A673 (cell line): ENCODE results near the gene THAP4. TPM values are rescaled to one million over a fixed set of nuclear protein-coding genes. Genes with fewer than 3 reads are reported as not detected.

Experiments used
- BruUV-seq: library from RNA; stranded (reverse); fragments of 400-500 nt; replicated peaks from 2 replicates; lab custom pipeline; 2021; lab: Mats Ljungman, UMichigan
- CTCF ChIA-PET: fragments of 300-600 bp; sonication (Branson Sonifier 250); formaldehyde crosslinking; loops from one replicate; lab custom pipeline; 2022; ENCODE audit warnings: antibody characterized with exemption; lab: Charles Lee
- POLR2A ChIA-PET: fragments of 300-600 bp; sonication (Branson Sonifier 250); formaldehyde crosslinking; loops from one replicate; lab custom pipeline; 2022; ENCODE audit warnings: antibody characterized with exemption; ENCODE audit not compliant: low non-redundant PET; lab: Charles Lee
- DNase-seq: peaks from one replicate; pipeline ENCODE4 v3.0.0-alpha.2; 2015; ENCODE audit warnings: low spot score
- H3K27ac ChIP-seq: fragments of 200-600 bp; sonication (generic); 2 replicates; pipeline ENCODE4 v1.5.1; 2016; ENCODE audit warnings: mixed run types, low read depth, mild to moderate bottlenecking, mixed read lengths, antibody characterized with exemption, low read length; ENCODE audit not compliant: poor library complexity, severe bottlenecking
- H3K27me3 ChIP-seq: fragments of 200-600 bp; sonication (generic); replicated peaks from 2 replicates; pipeline ENCODE4 v1.6.1; 2017; ENCODE audit warnings: mixed run types, low read depth, mild to moderate bottlenecking, mixed read lengths, antibody characterized with exemption, low read length; ENCODE audit not compliant: insufficient read depth, poor library complexity
- H3K36me3 ChIP-seq: fragments of 200-600 bp; sonication (generic); 2 replicates; pipeline ENCODE4 v1.6.1; 2016; ENCODE audit warnings: mixed run types, mild to moderate bottlenecking, mixed read lengths, antibody characterized with exemption, low read length; ENCODE audit not compliant: insufficient read depth, poor library complexity, severe bottlenecking
- H3K4me1 ChIP-seq: fragments of 200-600 bp; sonication (generic); 2 replicates; pipeline ENCODE4 v1.6.1; 2017; ENCODE audit warnings: mixed run types, mild to moderate bottlenecking, mixed read lengths, antibody characterized with exemption, low read length; ENCODE audit not compliant: insufficient read depth, poor library complexity, severe bottlenecking
- H3K4me3 ChIP-seq: fragments of 200-600 bp; sonication (generic); 2 replicates; pipeline ENCODE4 v1.5.1; 2016; ENCODE audit warnings: low read depth, mixed run types, mild to moderate bottlenecking, mixed read lengths, low read length; ENCODE audit not compliant: poor library complexity, severe bottlenecking
- H3K9me3 ChIP-seq: fragments of 200-600 bp; sonication (generic); 2 replicates; pipeline ENCODE4 v1.6.1; 2016; ENCODE audit warnings: mixed run types, low read depth, mild to moderate bottlenecking, mixed read lengths, antibody characterized with exemption, low read length; ENCODE audit not compliant: poor library complexity, severe bottlenecking
- CTCF ChIP-seq: fragments of 300-800, 200-600 bp; sonication (generic); conservative IDR thresholded peaks from 2 replicates; pipeline ENCODE4 v1.5.1; 2017; ENCODE audit warnings: low read depth, mild to moderate bottlenecking, antibody characterized with exemption, low read length, moderate library complexity, mixed read lengths
- EZH2 ChIP-seq: fragments of 200-600 bp; sonication (generic); IDR thresholded peaks from 2 replicates; pipeline ENCODE4 v1.6.1; 2017; ENCODE audit warnings: borderline replicate concordance, low read depth, mild to moderate bottlenecking, mixed read lengths, antibody characterized with exemption, low read length; ENCODE audit not compliant: poor library complexity, severe bottlenecking
- intact Hi-C: fragments of 100-400 bp; cut with micrococcal nuclease; formaldehyde crosslinking; loops from one replicate; pipeline ENCODE4 v1.10.0; 2022; ENCODE audit not compliant: unreplicated experiment
- total RNA-seq: library from RNA; stranded (reverse); gene quantifications from 2 replicates; pipeline ENCODE4 v1.2.3, GENCODE V29; 2021

The THAP4 gene
- total RNA-seq, 1 experiment from 2014 or later: 82.0 TPM

GRCh38 chr2:241535871-241536655 is 100.9 kb downstream of the THAP4 start:
- no peaks in the 10 kb centered on the region for H3K9me3 ChIP-seq
- no peak for TF ChIP-seq EZH2
- no peak for TF ChIP-seq CTCF
- POLR2A ChIA-PET: no interaction called here
- BruUV-seq: no TSS peak
- CTCF ChIA-PET: no interaction called here
- no peak overlapping the region for H3K4me3 ChIP-seq
- H3K4me1 ChIP-seq: peaks cover 6% of the 10 kb centered on the region
- H3K27ac ChIP-seq: no peak overlapping the region
- intact Hi-C loops: no loop called here
- DNase-seq: no peak
- no peaks in the 10 kb centered on the region for H3K36me3 ChIP-seq
- H3K27me3 ChIP-seq: no peaks in the 10 kb centered on the region

DNA sequence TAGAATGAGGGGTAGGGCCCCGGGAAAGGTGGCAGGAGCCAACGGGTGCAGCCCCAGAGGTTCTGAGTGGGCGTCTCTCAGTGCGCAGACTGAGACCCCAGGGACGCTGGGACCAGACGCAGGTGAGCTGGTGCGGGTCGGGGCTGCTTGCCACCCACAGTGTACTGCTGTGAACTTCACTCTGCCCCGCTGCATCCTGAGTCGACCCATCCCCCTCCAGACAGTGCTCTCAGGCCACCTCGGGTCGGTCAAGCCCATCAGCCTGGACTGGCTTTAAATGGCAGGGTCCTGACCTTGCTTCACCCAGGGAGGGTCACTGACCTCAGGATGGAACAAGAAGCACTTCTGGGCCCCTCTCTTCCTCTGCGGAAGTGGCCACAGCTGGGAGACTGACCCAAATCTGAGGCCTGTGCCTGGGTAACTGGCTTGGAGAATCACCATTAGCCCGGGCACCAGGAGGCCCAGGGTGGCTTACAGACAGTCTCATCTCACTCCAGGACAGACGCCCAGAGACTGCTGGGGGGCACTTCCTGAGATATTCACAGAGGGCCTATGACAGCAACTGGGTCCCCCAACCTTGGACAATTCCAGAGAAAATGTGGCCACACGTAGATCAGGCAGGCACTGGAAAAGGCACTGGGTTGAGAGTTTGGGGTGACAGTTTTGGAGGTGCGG is 102.1 kb downstream of the THAP4 start:
- DNase-seq: no peak

More for the DNA sequence above, 102.1 kb downstream of the THAP4 start:
- Histone ChIP-seq H3K27ac (no peak overlapping the region), H3K9me3 (no peaks in the 10 kb centered on the region), H3K4me1 (no peaks in the 10 kb centered on the region), H3K36me3 (no peaks in the 10 kb centered on the region), H3K4me3 (no peak overlapping the region), H3K27me3 (no peaks in the 10 kb centered on the region)
- POLR2A ChIA-PET: no interaction called here
- TF ChIP-seq CTCF (no peak), EZH2 (no peak)
- BruUV-seq: no TSS peak
- CTCF ChIA-PET: no interaction called here
- intact Hi-C loops: no loop called here

Other genes with a start within 250 kb of the THAP4 start
- gene STK25, start 128.6 kb downstream of the THAP4 start, total RNA-seq: 171 and 190 TPM in 2 replicates
- gene BOK, start 78.4 kb downstream of the THAP4 start, total RNA-seq: 2.7 and 4.0 TPM in 2 replicates
- gene ATG4B, start 535 bp upstream of the THAP4 start, total RNA-seq: 102 and 122 TPM in 2 replicates
- gene DTYMK, start 49.7 kb upstream of the THAP4 start, total RNA-seq: 139 TPM in 2 replicates
- 70.3 and 75.5 TPM in 2 replicates for gene ING5, start 64.9 kb upstream of the THAP4 start, total RNA-seq
- 30.7 and 44.3 TPM in 2 replicates for gene D2HGDH, start 97.5 kb upstream of the THAP4 start, total RNA-seq
- 5.0 and 5.3 TPM in 2 replicates for gene GAL3ST2, start 139.7 kb upstream of the THAP4 start, total RNA-seq
- 38.5 and 48.4 TPM in 2 replicates for gene NEU4, start 172.0 kb upstream of the THAP4 start, total RNA-seq
- gene PDCD1, start 221.7 kb upstream of the THAP4 start, total RNA-seq: 0.34 and 0.35 TPM in 2 replicates
- gene RTP5, start 232.6 kb upstream of the THAP4 start, total RNA-seq: 0.20 TPM in 1 of 2 replicates, not detected in the other